Measurements from ENCODE around the gene MEP1A. TPM values are rescaled to one million over a fixed set of nuclear protein-coding genes. Genes with fewer than 3 reads are reported as not detected.
"Not testable (repeated sequence)": the region's sequence is repeated elsewhere in the genome, so short reads cannot be mapped to it uniquely, and the experiment has no call there.

The MEP1A gene
- total RNA-seq, 2 donors from 2014 or later, result 38.0 to 207 TPM

DNA sequence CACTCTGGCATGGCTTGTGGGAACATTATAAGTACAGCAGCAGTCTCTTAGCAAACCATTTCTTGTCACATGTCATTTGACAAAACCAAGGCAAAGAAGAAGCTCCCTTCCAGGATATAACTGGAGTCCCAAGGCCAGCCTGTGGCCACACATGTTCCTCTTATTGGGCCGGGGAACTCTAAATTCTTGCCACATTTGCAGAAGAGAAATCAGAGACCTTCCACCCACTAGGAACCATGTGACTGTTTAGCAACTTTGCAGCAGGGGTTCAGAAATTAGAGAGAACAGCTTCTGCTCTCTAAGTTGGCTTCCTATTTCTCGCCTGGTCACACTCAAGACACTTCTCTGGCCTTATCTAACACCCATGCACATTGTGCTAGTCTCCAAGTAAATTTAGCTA, 20.4 kb upstream of the MEP1A start:
- H3K9me3 ChIP-seq, result no peaks in the 10 kb centered on the region
- intact Hi-C loops (cut with DNase I), result no loop called here
- TF ChIP-seq, protein P1, sequence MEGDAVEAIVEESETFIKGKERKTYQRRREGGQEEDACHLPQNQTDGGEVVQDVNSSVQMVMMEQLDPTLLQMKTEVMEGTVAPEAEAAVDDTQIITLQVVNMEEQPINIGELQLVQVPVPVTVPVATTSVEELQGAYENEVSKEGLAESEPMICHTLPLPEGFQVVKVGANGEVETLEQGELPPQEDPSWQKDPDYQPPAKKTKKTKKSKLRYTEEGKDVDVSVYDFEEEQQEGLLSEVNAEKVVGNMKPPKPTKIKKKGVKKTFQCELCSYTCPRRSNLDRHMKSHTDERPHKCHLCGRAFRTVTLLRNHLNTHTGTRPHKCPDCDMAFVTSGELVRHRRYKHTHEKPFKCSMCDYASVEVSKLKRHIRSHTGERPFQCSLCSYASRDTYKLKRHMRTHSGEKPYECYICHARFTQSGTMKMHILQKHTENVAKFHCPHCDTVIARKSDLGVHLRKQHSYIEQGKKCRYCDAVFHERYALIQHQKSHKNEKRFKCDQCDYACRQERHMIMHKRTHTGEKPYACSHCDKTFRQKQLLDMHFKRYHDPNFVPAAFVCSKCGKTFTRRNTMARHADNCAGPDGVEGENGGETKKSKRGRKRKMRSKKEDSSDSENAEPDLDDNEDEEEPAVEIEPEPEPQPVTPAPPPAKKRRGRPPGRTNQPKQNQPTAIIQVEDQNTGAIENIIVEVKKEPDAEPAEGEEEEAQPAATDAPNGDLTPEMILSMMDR (IDR thresholded peaks at IDR 0.05), result no peak

GRCh38 chr6:46773201-46773855, 19.9 kb upstream of the MEP1A start:
- no peak for DNase-seq
- Histone ChIP-seq H3K4me1 (no peaks in the 10 kb centered on the region), H3K4me3 (no peak overlapping the region), H3K9ac (ENCODE audit: low read depth in 2 of 2, low read length in 2 of 2) (no peak overlapping the region), H3K27me3 (no peaks in the 10 kb centered on the region), H3K27ac (peak overlapping the region; percentile 40), H3K9me3 (no peaks in the 10 kb centered on the region), H3K36me3 (no peaks in the 10 kb centered on the region)
- intact Hi-C loops (cut with DNase I), result no loop called here
- TF ChIP-seq, protein P1 (IDR thresholded peaks at IDR 0.05), result no peak

More for the DNA sequence above, 20.4 kb upstream of the MEP1A start:
- no peaks in the 10 kb centered on the region for H3K27me3 ChIP-seq
- no peaks in the 10 kb centered on the region for H3K4me1 ChIP-seq
- H3K9ac ChIP-seq (ENCODE audit: low read depth in 2 of 2, low read length in 2 of 2), result no peak overlapping the region
- H3K4me3 ChIP-seq, result no peak overlapping the region
- H3K27ac ChIP-seq, result no peak overlapping the region
- DNase-seq, result no peak
- H3K36me3 ChIP-seq, result no peaks in the 10 kb centered on the region

DNA sequence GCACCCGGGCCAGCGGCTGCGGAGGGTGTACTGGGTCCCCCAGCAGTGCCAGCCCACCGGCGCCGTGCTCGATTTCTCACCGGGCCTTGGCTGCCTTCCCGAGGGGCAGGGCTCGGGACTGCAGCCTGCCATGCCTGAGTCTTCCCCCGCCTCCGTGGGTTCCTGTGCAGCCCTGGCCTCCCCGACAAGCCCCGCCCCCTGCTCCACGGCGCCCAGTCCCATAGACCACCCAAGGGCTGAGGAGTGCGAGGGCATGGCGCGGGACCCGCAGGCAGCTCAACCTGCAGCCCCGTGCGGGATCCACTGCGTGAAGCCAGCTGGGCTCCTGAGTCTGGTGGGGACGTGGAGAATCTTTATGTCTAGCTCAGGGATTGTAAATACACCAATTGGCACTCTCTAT, 18.5 kb upstream of the MEP1A start:
- H3K4me3 ChIP-seq; H3K9me3 ChIP-seq; H3K4me1 ChIP-seq; H3K27me3 ChIP-seq; H3K27ac ChIP-seq; DNase-seq; H3K9ac ChIP-seq (ENCODE audit: low read depth in 2 of 2, low read length in 2 of 2); intact Hi-C loops (cut with DNase I); H3K36me3 ChIP-seq: not testable (repeated sequence)

DNA sequence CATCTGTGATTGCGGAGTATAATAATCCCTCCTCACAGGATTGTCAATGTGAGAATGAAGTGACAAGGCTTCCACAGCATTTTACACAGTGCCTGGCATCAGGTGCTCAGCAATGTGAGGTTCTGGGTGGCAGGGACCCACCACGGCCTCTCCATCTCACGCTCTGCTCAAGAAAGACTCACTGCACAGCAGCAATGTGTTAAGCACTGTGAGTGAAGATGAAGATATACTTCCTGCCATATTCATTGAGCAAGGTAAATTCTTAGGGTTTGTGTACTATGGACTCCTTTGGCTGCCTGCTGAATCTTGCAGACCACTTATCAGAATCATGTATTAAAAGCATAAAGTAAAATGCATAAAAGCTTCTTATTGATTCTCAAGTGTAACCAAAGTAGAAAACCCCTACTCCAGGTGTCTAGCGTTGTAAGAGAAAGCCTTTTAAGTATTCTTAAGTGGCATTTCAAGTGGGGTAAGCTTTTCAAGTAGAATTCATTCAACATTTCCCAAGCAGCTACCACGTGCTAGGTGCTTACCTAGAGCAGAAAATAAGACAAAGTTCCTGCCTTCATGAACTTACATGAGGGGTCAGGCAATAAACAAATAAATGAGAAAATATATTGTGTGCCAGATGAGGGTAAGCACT, 17.0 kb upstream of the MEP1A start:
- no peak overlapping the region for H3K4me3 ChIP-seq
- intact Hi-C loops (cut with DNase I), result no loop called here
- H3K27ac ChIP-seq, result no peak overlapping the region
- no peaks in the 10 kb centered on the region for H3K27me3 ChIP-seq
- no peaks in the 10 kb centered on the region for H3K36me3 ChIP-seq
- H3K4me1 ChIP-seq, result no peaks in the 10 kb centered on the region
- TF ChIP-seq, protein P1 (IDR thresholded peaks at IDR 0.05), result no peak
- DNase-seq, result no peak
- no peaks in the 10 kb centered on the region for H3K9me3 ChIP-seq
- H3K9ac ChIP-seq (ENCODE audit: low read depth in 2 of 2, low read length in 2 of 2), result no peak overlapping the region

GRCh38 chr6:46777476-46778346, 15.5 kb upstream of the MEP1A start:
- TF ChIP-seq, protein P1 (IDR thresholded peaks at IDR 0.05), result no peak
- Histone ChIP-seq H3K4me1 (no peaks in the 10 kb centered on the region), H3K4me3 (no peak overlapping the region), H3K9me3 (no peaks in the 10 kb centered on the region), H3K27ac (no peak overlapping the region), H3K36me3 (no peaks in the 10 kb centered on the region), H3K9ac (ENCODE audit: low read depth in 2 of 2, low read length in 2 of 2) (no peak overlapping the region), H3K27me3 (no peaks in the 10 kb centered on the region)
- intact Hi-C loops (cut with DNase I), result no loop called here
- no peak for DNase-seq

Data from colonic mucosa (tissue), 4 donors.